Suprapubic skin (tissue), 3 donors: ENCODE measurements around the gene HPDL.

Experiments
- EP300 ChIP-seq: sonication (generic); formaldehyde crosslinking; IDR thresholded peaks from one replicate; pipeline ENCODE4 v1.6.1; 2017; ENCODE audit warnings: antibody characterized with exemption
- TF ChIP-seq, protein P1 (sequence below), 2 donors: fragments of 200-600 bp in 1 of 2; fragments of 450-650 bp in 1 of 2; sonication (generic) in 1 of 2; IDR thresholded peaks; one replicate each; pipeline ENCODE4 v1.5.1; 2016 to 2019; ENCODE audit warnings: antibody characterized with exemption in 2 of 2, mild to moderate bottlenecking in 1 of 2, moderate library complexity in 1 of 2

- no peak for TF ChIP-seq EP300
- TF ChIP-seq, protein P1, sequence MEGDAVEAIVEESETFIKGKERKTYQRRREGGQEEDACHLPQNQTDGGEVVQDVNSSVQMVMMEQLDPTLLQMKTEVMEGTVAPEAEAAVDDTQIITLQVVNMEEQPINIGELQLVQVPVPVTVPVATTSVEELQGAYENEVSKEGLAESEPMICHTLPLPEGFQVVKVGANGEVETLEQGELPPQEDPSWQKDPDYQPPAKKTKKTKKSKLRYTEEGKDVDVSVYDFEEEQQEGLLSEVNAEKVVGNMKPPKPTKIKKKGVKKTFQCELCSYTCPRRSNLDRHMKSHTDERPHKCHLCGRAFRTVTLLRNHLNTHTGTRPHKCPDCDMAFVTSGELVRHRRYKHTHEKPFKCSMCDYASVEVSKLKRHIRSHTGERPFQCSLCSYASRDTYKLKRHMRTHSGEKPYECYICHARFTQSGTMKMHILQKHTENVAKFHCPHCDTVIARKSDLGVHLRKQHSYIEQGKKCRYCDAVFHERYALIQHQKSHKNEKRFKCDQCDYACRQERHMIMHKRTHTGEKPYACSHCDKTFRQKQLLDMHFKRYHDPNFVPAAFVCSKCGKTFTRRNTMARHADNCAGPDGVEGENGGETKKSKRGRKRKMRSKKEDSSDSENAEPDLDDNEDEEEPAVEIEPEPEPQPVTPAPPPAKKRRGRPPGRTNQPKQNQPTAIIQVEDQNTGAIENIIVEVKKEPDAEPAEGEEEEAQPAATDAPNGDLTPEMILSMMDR (IDR thresholded peaks at IDR 0.05) = no peak
Observed at GRCh38 chr1:45321444-45321843, 5.3 kb upstream of the HPDL start.
